CD4-positive, alpha-beta memory T cell (primary cell): Measurements from ENCODE around the gene GOLGA6D. TPM values are rescaled to one million over a fixed set of nuclear protein-coding genes. Genes with fewer than 3 reads are reported as not detected.
"Not testable (repeated sequence)": the region's sequence is repeated elsewhere in the genome, so short reads cannot be mapped to it uniquely, and the experiment has no call there.

ENCODE experiments used
- CTCF ChIA-PET: fragments of 350-600 bp; sonication (Branson Sonifier 250); formaldehyde crosslinking; loops from one replicate; lab custom pipeline; 2021; ENCODE audit warnings: inconsistent platforms; ENCODE audit not compliant: partially characterized antibody; lab: Charles Lee
- POLR2A ChIA-PET: fragments of 350-600 bp; sonication (Branson Sonifier 250); formaldehyde crosslinking; loops from one replicate; lab custom pipeline; 2021; ENCODE audit not compliant: partially characterized antibody; lab: Charles Lee
- DNase-seq, 5 donors: peaks; one replicate each; pipeline versions ENCODE4 v3.0.0 to v3.0.0-alpha.2; 2020 to 2022; ENCODE audit warnings: mixed read lengths in 1 of 5
- H3K27ac ChIP-seq: one replicate; pipeline ENCODE4 v1.7.0; 2013; ENCODE audit warnings: low read depth, low read length
- H3K27me3 ChIP-seq: 2 replicates; pipeline ENCODE4 v1.7.0; 2013; ENCODE audit warnings: mild to moderate bottlenecking, low read length, moderate library complexity; ENCODE audit not compliant: insufficient read depth
- H3K36me3 ChIP-seq: 2 replicates; pipeline ENCODE4 v1.7.0; 2013; ENCODE audit warnings: mild to moderate bottlenecking, low read length, moderate library complexity; ENCODE audit not compliant: insufficient read depth
- H3K4me1 ChIP-seq: 2 replicates; pipeline ENCODE4 v1.7.0; 2013; ENCODE audit warnings: mild to moderate bottlenecking, low read length, moderate library complexity; ENCODE audit not compliant: insufficient read depth
- H3K4me3 ChIP-seq, 2 donors: one replicate each; pipeline ENCODE4 v1.7.0; 2013; ENCODE audit warnings: low read length in 2 of 2, mild to moderate bottlenecking in 1 of 2
- H3K9me3 ChIP-seq, 2 donors: one replicate each; pipeline ENCODE4 v1.7.0; 2013; ENCODE audit warnings: low read length in 2 of 2, control low read depth in 1 of 2; ENCODE audit not compliant: control insufficient read depth in 1 of 2
- H3K27ac Mint-ChIP-seq, 7 donors: one replicate each; pipeline ENCODE4 v1.8.0; 2020 to 2021; ENCODE audit warnings: mixed read lengths in 7 of 7, mild to moderate bottlenecking in 6 of 7, inconsistent platforms in 3 of 7, moderate library complexity in 3 of 7
- H3K27me3 Mint-ChIP-seq, 2 donors: one replicate each; pipeline ENCODE4 v1.8.0; 2020 to 2021; ENCODE audit warnings: mixed read lengths in 2 of 2
- H3K36me3 Mint-ChIP-seq, 2 donors: one replicate each; pipeline ENCODE4 v1.8.0; 2020 to 2021; ENCODE audit warnings: mixed read lengths in 2 of 2, inconsistent platforms in 1 of 2, mild to moderate bottlenecking in 1 of 2
- H3K4me1 Mint-ChIP-seq, 4 donors: one replicate each; pipeline ENCODE4 v1.8.0; 2020 to 2021; ENCODE audit warnings: mixed read lengths in 4 of 4, mild to moderate bottlenecking in 1 of 4
- H3K4me3 Mint-ChIP-seq, 8 donors: one replicate each; pipeline ENCODE4 v1.8.0; 2020 to 2021; ENCODE audit warnings: mixed read lengths in 8 of 8, mild to moderate bottlenecking in 7 of 8, moderate library complexity in 6 of 8, inconsistent platforms in 3 of 8
- H3K9me3 Mint-ChIP-seq, 8 donors: one replicate each; pipeline ENCODE4 v1.8.0; 2020 to 2021; ENCODE audit warnings: mixed read lengths in 8 of 8, mild to moderate bottlenecking in 5 of 8, inconsistent platforms in 3 of 8, moderate library complexity in 1 of 8
- intact Hi-C: fragments of 100-400 bp; cut with micrococcal nuclease; formaldehyde crosslinking; loops from one replicate; pipeline ENCODE4 v1.15.1; 2023
- polyA plus RNA-seq, 2 donors: library from polyadenylated mRNA; unstranded; fragments of 300-500 nt; fragmentation: Illumina TruSeq; gene quantifications; one replicate each; pipeline ENCODE4 v1.2.3, GENCODE V29; 2021
- total RNA-seq, 2 experiments: library from RNA; stranded (reverse); gene quantifications; one replicate each; pipeline ENCODE4 v1.2.3, GENCODE V29; 2021

The GOLGA6D gene
- total and polyA plus RNA-seq, 4 experiments from 2014 or later = not detected

- Mint-ChIP-seq H3K27me3 (peaks cover 1 to 10% of the 10 kb centered on the region in 2 donors), H3K4me1 (no peaks in the 10 kb centered on the region), H3K4me3 (no peak overlapping the region), H3K9me3 (no peaks in the 10 kb centered on the region), H3K27ac (no peak overlapping the region), H3K36me3 (no peaks in the 10 kb centered on the region)
- Histone ChIP-seq H3K27ac (no peak overlapping the region), H3K36me3 (no peaks in the 10 kb centered on the region), H3K4me1 (no peaks in the 10 kb centered on the region), H3K9me3 (no peaks in the 10 kb centered on the region), H3K4me3 (no peak overlapping the region), H3K27me3 (no peaks in the 10 kb centered on the region)
- DNase-seq = no peak
- intact Hi-C loops = no loop called here
- CTCF ChIA-PET = no interaction called here
- POLR2A ChIA-PET = no interaction called here
Observed at GRCh38 chr15:75238150-75238549, 44.5 kb upstream of the GOLGA6D start.

- H3K9me3 Mint-ChIP-seq, POLR2A ChIA-PET, H3K4me3 ChIP-seq: not testable (repeated sequence)
Observed at GRCh38 chr15:75245741-75246140, 36.9 kb upstream of the GOLGA6D start.

GRCh38 chr15:75248991-75249390, 33.6 kb upstream of the GOLGA6D start:
- H3K36me3 ChIP-seq = not testable (repeated sequence)

More at GRCh38 chr15:75245741-75246140, 36.9 kb upstream of the GOLGA6D start:
- H3K4me1 ChIP-seq, CTCF ChIA-PET, H3K36me3 Mint-ChIP-seq, H3K27ac Mint-ChIP-seq, H3K4me3 Mint-ChIP-seq, DNase-seq, H3K36me3 ChIP-seq, H3K4me1 Mint-ChIP-seq, H3K27me3 ChIP-seq, H3K9me3 ChIP-seq, intact Hi-C loops, H3K27ac ChIP-seq: not testable (repeated sequence)
- peaks cover 8 to 10% of the 10 kb centered on the region in 2 donors for H3K27me3 Mint-ChIP-seq

GRCh38 chr15:75249726-75250125, 32.9 kb upstream of the GOLGA6D start:
- H3K4me1 ChIP-seq = no peaks in the 10 kb centered on the region
- intact Hi-C loops = no loop called here
- no peak overlapping the region for H3K4me3 Mint-ChIP-seq
- H3K27ac Mint-ChIP-seq = no peak overlapping the region
- CTCF ChIA-PET = no interaction called here
- H3K27me3 ChIP-seq = no peaks in the 10 kb centered on the region
- no peak overlapping the region for H3K4me3 ChIP-seq
- H3K36me3 ChIP-seq = no peaks in the 10 kb centered on the region
- POLR2A ChIA-PET = no interaction called here
- peaks cover 8 to 13% of the 10 kb centered on the region in 2 donors for H3K27me3 Mint-ChIP-seq
- H3K9me3 ChIP-seq = no peaks in the 10 kb centered on the region
- no peaks in the 10 kb centered on the region for H3K9me3 Mint-ChIP-seq
- H3K36me3 Mint-ChIP-seq = no peaks in the 10 kb centered on the region
- DNase-seq = no peak
- no peak overlapping the region for H3K27ac ChIP-seq
- no peaks in the 10 kb centered on the region for H3K4me1 Mint-ChIP-seq

More at GRCh38 chr15:75248991-75249390, 33.6 kb upstream of the GOLGA6D start:
- H3K9me3 ChIP-seq, H3K27ac ChIP-seq, H3K36me3 Mint-ChIP-seq, DNase-seq, H3K27ac Mint-ChIP-seq, H3K9me3 Mint-ChIP-seq, H3K27me3 ChIP-seq, H3K4me3 Mint-ChIP-seq, H3K4me1 ChIP-seq, intact Hi-C loops, H3K4me1 Mint-ChIP-seq, H3K4me3 ChIP-seq, POLR2A ChIA-PET, CTCF ChIA-PET: not testable (repeated sequence)
- H3K27me3 Mint-ChIP-seq = peaks cover 8 to 13% of the 10 kb centered on the region in 2 donors

GRCh38 chr15:75251343-75251742, 31.3 kb upstream of the GOLGA6D start:
- POLR2A ChIA-PET = not testable (repeated sequence)

GRCh38 chr15:75252285-75252684, 30.4 kb upstream of the GOLGA6D start:
- H3K27me3 Mint-ChIP-seq, H3K36me3 ChIP-seq, H3K9me3 ChIP-seq, POLR2A ChIA-PET, H3K4me3 ChIP-seq, H3K4me1 Mint-ChIP-seq, CTCF ChIA-PET, H3K27ac Mint-ChIP-seq, H3K27me3 ChIP-seq, H3K4me3 Mint-ChIP-seq, H3K27ac ChIP-seq, H3K4me1 ChIP-seq, H3K36me3 Mint-ChIP-seq, intact Hi-C loops, DNase-seq, H3K9me3 Mint-ChIP-seq: not testable (repeated sequence)

More at GRCh38 chr15:75251343-75251742, 31.3 kb upstream of the GOLGA6D start:
- CTCF ChIA-PET, H3K9me3 Mint-ChIP-seq, DNase-seq, H3K27ac Mint-ChIP-seq, H3K36me3 ChIP-seq, H3K27ac ChIP-seq, intact Hi-C loops, H3K4me3 ChIP-seq, H3K9me3 ChIP-seq, H3K36me3 Mint-ChIP-seq, H3K27me3 ChIP-seq, H3K4me1 Mint-ChIP-seq, H3K4me3 Mint-ChIP-seq, H3K27me3 Mint-ChIP-seq, H3K4me1 ChIP-seq: not testable (repeated sequence)

- CTCF ChIA-PET, DNase-seq, H3K27ac Mint-ChIP-seq, H3K36me3 Mint-ChIP-seq, H3K27ac ChIP-seq, POLR2A ChIA-PET, H3K4me3 Mint-ChIP-seq, H3K4me1 Mint-ChIP-seq, intact Hi-C loops, H3K36me3 ChIP-seq, H3K27me3 ChIP-seq, H3K9me3 ChIP-seq, H3K27me3 Mint-ChIP-seq, H3K4me3 ChIP-seq, H3K4me1 ChIP-seq, H3K9me3 Mint-ChIP-seq: not testable (repeated sequence)
Observed at GRCh38 chr15:75258034-75258433, 24.6 kb upstream of the GOLGA6D start, which contains the start of gene GOLGA6C. Gene GOLGA6C, plus strand, starts transcription at chr15:75258334. Its CDS starts 265 bp downstream, at chr15:75258599.
